ENCODE measurements around the gene GOLGA3.

DNA sequence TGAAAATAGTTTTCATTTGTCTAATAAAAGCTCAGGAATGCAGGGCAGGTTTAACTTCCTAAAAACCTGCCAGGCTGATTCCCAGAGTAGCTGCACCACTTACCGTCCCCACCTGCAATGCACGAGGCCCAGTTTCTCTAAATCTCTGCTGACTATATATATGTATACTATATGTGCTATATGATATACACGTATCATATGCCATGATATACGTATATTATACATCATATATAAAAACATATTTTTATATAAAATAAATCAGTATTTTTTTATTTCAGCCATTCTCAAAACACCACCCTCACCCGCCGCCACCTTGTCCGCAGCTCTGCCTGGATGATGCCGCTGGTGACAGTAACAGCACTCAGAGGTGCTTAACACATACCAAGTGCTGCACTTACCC lies 69.3 kb downstream of the GOLGA3 start:
- TF ChIP-seq, protein P1, sequence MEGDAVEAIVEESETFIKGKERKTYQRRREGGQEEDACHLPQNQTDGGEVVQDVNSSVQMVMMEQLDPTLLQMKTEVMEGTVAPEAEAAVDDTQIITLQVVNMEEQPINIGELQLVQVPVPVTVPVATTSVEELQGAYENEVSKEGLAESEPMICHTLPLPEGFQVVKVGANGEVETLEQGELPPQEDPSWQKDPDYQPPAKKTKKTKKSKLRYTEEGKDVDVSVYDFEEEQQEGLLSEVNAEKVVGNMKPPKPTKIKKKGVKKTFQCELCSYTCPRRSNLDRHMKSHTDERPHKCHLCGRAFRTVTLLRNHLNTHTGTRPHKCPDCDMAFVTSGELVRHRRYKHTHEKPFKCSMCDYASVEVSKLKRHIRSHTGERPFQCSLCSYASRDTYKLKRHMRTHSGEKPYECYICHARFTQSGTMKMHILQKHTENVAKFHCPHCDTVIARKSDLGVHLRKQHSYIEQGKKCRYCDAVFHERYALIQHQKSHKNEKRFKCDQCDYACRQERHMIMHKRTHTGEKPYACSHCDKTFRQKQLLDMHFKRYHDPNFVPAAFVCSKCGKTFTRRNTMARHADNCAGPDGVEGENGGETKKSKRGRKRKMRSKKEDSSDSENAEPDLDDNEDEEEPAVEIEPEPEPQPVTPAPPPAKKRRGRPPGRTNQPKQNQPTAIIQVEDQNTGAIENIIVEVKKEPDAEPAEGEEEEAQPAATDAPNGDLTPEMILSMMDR (IDR thresholded peaks at IDR 0.05; ENCODE audit: low read depth, low read length): no peak
- no peak for TF ChIP-seq EZH2phosphoT487 (IDR thresholded peaks at IDR 0.05; ENCODE audit: low read depth)

Data from OCI-LY3 (cell line).